Measurements from ENCODE around the gene MAP3K21. TPM values are rescaled to one million over a fixed set of nuclear protein-coding genes. Genes with fewer than 3 reads are reported as not detected.

Gene MAP3K21
- 0.18 TPM for polyA plus RNA-seq (2013, experiment 1 of 2; ENCODE audit: insufficient read length)
- polyA plus RNA-seq (2013, experiment 2 of 2; ENCODE audit: insufficient read length): 0.21 TPM

DNA sequence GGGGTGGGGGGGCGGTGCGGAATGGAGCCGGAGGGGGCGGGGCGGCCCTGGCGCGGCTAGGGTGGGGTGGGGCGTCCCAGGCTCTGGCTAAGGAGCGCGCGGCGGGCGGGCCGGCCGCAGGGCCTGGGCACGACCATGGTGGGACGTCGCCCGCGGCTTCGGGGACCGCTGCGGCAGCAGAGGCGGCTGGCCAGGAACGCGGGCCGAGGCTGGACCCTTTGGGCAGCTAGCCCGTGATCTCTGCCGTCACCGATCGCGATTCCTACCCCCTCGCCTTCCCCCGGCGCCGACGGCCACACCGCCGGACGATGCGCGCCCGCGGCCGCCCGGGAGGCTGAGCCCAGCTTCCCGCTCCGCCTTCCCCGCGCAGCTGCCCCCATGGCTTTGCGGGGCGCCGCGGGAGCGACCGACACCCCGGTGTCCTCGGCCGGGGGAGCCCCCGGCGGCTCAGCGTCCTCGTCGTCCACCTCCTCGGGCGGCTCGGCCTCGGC lies at the start of gene MAP3K21:
Gene MAP3K21, plus strand, starts transcription at position 74 of the 491 bp plus-strand sequence. Its CDS starts 305 bp downstream, at position 379.
- no peak for DNase-seq

DNA sequence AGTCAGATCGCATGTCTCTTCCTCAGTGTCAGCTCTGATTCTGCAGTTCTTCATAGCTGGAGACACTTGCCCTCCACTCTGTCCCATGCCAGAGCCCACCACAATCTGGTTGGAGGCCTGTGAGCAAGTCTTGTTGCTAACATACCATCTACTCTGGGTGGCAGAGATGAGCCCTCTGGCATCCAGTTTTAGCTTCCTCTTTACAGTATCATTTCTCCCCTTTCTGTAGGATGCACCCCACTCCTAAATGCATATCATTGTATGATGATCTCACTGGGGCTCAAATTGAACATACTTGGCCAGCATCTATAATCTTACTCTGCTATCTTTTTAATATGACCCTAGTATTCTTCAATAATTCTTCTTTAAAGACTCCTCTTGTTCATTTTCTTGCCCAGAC lies 48.9 kb upstream of the MAP3K21 start:
- no peak for DNase-seq

DNA sequence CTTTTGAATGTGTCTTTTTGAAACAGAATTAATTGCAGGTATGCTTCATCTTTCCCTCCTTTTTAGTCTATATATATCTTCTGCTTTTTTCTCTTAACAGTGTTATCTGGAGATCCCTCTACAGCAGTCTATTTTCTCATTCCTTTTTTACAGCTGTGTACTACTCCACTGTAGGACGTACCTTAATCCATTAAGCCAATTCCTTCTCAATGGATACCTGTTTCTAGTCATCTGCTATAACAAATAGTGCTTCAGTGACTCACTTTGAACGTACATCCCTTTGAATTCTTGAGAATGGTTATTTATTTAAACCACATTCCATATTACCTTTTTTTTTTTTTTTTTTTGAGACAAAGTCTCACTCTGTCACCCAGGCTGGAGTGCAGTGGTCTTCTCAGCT lies 47.6 kb upstream of the MAP3K21 start:
- DNase-seq: no peak

DNA sequence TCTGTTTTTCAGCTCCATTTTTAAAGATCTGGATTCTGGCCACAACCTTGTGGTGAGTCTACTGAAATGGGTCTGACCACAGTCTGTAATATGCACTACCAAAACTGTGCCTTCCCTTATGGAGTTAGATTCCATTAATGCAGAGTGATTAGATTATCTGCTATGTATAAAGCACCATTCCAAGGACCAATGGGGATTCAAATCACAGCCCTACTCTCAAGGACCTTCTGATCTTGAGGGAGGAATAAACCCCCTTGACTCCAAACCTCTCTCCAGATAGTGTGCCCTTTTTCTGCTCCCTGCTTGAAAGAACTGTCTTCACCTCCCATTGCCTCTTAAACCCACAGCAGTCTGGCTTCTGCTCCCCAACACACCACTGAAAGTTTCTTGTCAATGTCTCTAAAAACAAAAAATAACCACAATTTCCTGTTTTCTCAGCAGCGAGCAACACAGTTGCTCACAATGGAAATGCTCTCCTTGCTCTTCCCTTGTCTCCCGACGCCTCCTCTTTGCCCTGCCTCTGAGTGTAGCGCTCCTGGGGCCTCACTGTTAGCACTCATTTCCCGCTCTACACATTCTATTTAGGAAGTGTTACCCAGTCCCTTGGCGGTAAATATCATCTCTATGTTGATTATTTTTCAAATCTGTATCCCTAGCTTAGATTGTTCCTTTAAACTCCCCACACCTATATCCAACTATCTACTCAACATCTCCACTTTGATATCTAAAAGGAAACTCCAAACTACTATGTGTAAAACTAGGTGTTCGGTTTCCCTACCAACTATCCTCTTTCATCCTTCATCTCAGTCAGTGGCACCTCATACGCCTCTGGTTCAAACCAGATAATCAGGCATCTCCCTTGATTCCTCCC lies 45.6 kb upstream of the MAP3K21 start:
- peak; percentile 68 for DNase-seq

DNA sequence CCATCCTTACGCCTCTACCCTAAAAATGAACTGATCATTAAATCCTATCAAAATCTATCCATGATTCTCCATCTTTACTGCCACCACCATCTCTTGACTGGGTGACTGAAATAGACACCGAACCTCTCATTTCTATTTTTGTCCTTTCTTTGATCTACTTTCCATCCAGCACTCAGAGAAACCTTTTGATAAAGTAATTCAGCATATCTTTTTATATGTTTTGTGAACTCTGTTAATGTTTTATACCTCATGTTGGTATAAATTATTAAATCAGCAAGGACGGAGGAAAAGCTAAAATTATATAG lies 45.0 kb upstream of the MAP3K21 start:
- DNase-seq: no peak

DNA sequence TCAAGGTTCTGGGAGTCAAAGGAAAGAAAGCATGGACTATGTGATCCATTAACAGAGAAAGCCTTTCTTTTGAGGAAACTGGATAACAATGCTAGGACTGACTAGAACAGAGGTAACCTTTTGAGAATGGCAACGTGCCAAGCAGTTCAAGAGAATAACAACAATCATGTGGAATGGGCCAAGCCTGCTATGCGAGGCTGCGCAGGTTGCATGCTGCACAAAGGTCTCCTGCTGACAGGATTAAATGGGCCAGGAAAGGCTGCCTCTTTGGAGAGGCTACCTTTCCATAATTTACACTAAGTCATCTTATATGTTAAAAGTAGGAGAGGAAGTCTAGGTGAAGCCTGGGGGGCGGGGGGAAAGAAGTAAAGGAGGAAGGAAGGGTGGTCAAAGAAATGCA lies 37.8 kb upstream of the MAP3K21 start:
- no peak for DNase-seq

DNA sequence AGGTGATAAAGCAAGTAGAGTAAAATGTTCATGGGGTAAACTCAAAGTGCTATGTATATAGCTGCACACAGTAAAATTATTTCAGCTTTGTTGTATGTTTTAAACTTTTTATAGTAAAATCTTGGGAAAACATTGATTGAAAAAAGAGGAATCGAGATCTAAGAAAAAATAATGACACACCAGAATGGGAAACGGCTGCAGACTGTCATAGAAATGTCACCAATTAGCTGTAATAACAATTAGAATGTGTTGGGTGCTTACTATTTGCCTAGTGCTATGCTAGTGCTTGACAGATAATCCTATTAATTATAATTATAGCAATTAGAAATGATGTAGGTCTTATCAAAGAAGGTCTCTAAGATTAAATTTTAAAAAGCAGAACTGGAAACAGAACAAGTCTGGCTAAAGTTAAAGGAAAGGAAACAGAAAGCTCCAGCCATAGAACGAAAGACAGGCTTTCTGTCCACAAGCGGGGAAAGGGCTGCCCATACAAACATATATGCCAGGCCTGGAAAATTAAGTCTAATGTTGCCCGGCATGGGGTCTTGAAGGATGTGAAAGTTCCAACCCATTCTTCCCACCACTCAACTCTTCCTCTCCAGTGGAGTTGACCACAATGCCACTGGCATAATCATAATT lies 37.0 kb upstream of the MAP3K21 start:
- DNase-seq: no peak

DNA sequence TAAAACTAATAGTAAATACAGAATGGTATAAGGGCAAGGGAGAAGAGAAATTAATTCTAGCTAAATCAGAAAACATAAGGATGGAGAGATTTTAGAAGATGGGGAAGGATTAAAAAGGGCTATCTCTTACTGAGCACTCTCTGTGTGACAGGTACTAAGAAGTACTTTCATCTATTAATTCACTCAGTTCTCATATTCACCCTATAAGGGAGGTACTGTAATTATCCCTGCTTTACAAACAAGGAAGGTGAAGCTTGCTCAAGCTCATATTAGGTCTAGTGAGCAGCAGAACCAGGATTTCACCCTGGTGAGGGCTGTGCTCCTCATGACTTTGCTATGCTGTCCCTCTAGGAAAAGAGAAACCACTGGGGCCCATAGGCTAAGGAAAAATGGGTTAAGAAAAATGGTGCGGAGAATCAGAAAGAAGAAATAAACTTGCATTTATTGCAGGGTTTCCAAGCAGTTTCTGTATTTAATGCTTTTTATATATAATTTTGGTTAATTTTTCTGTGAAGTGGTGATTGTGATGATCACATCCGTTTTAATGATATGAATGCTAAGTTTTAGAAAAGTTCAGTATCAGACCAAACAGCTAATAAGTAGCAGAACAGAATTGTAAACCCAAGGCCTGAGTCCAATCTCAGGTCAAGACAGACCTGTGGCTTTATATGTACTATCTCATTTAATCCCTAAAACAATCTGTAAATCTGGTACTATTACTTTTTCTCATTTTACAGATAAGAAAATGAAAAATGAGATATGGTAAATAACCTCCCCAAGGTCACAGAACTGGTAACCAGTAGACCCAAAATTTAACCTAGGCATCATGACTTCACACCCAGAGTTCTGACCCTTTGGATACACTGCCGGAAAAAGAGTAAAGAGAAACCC lies 33.7 kb upstream of the MAP3K21 start:
- peak; percentile 6 for DNase-seq

DNA sequence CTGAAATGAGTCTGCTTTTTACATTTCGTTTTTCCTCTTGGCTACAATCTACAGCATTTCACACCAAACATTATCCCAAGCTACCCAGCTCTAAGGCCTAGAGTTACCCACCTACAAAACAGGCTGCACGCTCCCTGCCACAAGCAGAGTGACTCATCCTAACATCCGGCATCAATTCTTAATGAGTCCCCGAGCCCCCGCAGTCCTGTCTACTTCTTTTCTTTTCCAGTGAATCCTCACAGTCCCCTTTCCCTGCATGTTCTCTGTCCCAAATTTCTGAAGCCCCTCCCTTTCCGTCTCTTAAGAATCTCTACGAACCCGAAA lies 32.6 kb upstream of the MAP3K21 start:
- DNase-seq: peak; percentile 66

DNA sequence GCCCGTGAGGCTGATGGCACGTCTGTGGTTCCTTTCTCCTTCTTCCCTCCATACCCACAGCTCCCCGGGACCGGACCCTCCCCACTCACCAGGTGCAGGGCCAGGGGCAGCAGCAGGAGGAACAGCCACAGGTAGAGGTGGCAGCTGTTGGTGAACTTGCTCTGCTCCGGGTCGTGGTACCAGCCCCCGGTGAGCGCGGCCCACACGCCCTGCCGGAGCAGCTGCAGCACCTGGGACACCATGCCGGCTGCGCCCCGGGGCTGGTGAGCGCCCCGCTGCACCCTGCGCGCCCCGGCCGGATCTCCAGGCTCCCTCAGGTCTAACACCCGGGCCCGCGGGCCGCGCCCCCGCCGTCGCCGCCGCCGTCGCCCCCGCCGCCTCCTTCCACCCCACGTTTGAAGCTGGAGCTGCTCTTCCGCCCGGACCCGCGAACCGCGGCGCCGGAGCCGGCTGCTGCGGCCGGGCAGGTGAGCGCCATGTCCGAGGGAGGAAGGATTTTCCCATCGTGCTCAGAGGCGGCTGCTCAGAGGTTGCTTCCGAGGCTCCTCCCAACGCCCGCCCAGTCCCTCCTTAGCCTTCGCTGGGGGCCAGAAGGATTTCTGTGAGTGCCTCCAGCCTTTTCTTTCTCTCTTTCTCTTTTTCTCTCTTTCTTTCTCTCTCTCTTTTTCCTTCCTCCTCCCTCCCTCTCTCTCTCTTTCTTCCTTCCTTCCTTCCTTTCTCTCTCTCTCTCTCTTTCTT lies 32.1 kb upstream of the MAP3K21 start, which contains the start of gene PCNX2:
Gene PCNX2, minus strand, starts transcription at position 489 of the 738 bp plus-strand sequence. Its CDS starts 247 bp downstream, at position 242.
- DNase-seq: peak; percentile 59

DNA sequence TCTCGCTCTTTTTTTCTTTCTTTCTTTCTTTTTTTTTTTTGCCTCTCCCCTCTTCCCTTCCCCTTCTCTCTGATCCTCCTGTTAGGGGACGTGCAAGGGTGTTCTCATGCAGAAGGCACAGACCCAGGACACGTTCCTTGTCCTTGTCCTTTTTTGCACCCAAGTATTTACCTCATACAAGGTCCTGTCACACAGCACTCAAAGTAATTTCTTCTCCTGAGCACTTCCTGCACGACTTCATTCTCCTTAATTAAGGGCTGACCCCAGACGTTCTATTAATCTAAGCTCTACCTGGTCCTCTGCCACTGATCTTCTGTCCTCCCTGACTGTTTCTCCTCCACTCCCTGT lies 31.6 kb upstream of the MAP3K21 start:
- no peak for DNase-seq

DNA sequence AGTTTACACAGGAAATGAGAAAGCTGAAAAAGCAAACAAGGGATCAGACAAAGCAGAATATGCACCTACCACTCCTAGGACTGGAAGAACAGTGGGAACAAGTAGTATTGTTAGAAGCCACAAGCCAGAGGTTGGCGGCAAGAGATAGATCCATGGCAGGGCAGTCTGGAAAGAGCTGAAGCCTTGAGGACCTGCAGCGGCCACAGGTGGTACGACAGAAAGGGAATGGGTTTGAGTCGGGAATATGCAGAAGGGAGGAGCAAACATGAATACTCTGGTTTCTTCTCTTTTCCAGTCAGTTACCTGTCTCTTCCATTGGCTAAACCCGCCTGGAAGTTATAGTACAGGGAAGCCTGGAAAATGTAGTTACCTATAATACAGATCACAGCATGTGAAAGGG lies 28.1 kb upstream of the MAP3K21 start:
- no peak for DNase-seq

DNA sequence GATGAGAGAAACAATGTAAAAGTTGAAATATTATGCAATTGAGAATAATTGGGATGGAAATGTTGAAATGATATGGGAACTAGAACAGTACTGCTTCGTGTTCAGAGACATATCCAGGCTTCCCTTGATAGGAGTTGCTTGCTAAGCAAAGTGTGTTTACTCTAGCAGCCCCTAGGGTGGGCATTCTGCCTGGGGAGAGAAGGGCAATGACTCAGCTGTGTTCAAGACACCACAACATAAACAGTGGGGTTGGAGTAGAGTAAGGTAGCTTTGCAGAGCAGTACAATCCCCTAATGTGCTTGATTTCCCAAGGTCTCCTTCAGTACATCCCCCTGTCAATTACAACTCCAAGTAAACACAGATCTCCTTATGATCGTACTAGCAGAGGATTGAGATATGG lies 27.2 kb upstream of the MAP3K21 start:
- no peak for DNase-seq

DNA sequence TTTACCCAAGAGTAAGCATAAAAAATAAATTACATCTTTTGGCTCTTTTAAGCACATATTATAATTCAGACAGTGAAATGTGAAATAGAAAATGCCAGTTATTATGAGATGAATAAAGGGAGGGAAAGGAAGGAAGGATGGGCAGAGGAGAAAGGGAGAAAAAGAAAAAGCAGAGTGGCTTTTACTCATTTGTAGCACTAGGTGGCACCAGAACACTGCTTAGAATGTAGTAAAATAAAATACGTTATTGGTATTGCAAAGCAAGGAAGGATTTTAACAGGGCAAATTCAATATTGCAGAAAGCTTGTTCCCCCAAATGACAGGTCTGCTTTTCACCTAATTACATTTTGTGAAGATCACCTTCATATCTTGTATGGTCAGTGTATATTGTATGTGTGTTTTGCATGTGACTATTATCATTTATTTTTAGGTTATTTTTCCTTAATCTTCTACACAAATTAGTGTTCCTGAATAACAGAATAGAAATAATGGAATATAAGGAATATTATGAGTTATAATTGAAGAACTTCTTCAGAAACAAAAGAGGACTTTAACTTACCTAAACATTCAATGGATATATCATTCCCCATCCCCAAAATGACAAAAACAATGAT lies 22.9 kb upstream of the MAP3K21 start:
- peak; percentile 23 for DNase-seq

DNA sequence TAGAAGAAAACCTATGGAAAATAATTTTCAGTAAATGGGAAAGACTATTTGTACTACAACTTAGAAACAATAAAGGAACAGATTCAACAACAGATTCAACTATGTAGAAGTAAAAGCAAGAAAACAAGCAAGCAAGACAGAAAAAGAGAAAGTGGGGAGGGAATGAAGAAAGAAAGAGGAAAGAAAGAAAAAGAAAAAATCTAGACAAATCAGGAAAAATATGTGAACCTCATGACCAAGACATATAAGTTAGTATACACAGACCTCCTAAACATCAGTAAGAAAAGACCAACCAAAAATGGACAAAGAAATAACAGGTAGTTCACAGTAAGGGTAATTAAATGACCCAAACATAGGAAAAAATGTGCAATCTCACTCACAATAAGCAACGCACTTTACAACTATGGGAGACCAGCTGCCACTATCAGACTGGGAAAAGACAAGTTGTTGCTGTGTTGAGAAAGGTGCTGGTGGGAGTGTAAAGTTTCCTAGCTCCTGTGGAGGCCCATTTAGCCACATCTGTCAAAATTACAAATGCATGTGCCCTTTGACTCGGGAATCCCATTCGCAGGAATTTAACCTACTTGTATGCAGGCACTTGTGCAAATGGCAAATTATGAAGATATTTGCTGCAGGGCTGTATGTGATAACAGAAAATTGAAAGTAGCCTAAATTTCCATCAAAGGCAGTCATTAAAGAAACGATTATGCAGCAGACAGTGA lies 13.9 kb upstream of the MAP3K21 start:
- no peak for DNase-seq

DNA sequence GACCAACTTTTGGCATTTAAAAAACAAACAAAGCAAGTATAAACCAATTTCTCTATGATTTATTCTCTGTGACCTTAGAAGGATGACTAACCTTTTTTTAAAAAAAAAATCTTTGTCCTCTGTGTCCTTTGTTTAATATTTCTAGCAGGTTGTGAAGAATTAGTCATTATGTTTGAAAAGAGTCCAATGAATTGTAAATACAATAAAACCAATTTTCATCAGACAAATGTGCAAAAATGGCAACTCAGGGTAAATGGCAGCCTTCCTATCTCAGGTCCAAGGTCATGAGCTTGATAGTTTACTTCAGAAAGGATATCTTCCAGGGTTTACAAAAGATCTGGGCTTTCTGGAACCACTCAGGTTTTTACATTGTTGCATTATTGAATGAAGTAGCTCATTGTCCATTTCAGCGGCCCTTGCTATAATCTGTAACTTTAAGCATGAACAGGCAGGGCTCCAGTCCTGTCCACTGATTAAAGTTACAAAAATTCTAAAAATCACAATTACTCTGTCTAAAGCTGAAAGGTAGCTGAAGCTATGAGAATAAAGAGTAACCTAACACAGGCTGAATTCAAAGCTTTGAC lies 11.7 kb upstream of the MAP3K21 start:
- DNase-seq: no peak

DNA sequence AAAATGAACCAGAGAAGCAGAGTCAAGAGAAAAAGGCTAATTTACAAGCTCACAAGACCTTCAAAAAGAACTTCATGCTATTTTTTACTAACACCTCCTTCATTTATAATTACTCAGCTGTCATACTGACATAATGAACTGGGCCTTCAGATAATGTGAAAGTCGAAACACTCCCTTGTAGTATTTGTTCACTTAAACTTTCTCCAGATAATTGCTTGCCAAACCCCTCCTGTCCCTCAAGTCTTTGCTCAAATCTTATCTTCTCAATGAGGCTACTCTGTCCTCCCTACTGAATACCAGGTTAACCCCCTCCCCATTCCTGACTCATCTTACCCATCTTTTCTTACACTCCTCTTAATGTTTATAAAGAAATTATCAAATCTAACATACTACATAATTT lies 11.1 kb upstream of the MAP3K21 start:
- DNase-seq: no peak

DNA sequence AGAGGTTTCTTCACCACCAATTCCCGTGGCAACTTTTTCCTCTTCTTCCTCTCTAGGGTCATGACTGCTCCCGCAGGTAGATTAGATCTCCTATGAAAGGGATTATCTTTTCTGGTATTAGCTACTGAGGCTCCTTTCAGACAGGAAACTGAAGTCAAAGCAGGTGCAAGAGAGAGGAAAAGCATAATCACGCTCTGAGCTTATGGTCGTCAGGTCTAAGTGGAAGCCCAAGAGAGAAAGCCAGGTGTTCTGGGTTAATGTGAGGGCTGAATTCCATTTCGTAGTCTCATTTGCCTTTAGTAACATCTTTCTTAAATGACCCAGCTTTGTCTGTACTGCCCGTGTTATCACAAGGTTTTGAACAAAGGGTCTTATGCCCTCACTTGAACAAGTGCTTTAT lies 8.3 kb upstream of the MAP3K21 start:
- no peak for DNase-seq

DNA sequence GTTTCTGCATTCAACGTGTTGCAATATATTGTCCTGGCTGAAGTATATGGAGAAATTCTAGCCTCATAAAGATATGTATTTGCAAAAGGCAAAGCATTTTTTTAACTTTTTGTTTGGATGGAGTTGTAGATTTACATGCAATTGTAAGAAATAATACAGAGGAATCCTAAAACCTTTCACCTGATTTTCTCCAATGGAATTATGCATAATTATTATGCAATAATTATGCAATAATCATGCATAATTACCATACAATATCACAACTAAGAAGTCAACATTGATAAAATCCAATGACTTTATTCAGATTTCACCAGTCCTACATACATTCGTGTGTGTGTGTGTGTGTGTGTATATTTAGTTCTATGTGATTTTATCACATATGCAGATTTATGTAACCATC lies 7.5 kb upstream of the MAP3K21 start:
- no peak for DNase-seq

DNA sequence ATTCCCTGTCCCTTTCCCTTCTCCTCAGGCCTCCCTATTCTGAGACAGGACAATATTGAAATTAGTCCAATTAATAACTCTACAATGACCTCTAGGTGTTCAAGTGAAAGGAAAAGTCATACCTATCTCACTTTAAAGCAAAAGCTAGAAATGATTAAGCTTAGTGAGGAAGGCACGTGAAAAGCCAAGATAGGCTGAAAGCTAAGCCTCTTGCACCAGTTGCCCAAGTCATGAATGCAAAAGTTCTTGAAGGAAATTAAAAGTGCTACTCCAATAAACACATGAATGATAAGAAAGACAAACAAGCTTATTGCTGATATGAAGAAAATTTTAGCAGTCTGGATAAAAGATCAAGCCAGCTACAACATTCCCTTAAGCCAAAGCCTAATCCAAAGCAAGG lies 3.8 kb upstream of the MAP3K21 start:
- no peak for DNase-seq

DNA sequence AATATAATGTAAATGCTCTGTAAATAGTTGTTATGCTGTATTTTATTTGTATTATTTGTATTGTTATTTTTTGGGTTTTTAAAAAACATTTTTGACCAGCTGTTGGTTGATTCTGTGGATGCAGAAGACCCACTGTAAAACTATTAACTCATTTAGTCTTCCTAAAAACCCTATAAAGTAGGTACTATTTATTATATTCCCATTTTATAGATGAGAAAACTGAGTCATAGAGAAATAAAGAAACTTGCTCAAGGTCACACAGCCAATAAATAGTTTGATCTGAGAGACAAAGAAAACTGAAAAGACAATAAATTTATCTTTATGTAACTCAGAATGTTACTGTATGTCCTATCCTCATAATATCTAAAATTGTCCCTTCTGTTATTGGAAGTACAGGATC lies 1.2 kb upstream of the MAP3K21 start:
- DNase-seq: no peak
